RPMI7951 (cell line): ENCODE results near the gene ZFP64. TPM values are rescaled to one million over a fixed set of nuclear protein-coding genes. Genes with fewer than 3 reads are reported as not detected.
"Not testable (repeated sequence)": the region's sequence is repeated elsewhere in the genome, so short reads cannot be mapped to it uniquely, and the experiment has no call there.

Experiments
- DNase-seq: peaks from one replicate; pipeline ENCODE4 v3.0.0-alpha.2; 2012; ENCODE audit warnings: low read depth
- total RNA-seq: library from RNA; depleted of rRNA; stranded (reverse); fragments of >200 nt; shearing (Covaris generic); gene quantifications from 2 replicates; pipeline ENCODE4 v1.2.3, GENCODE V29; 2014

The ZFP64 gene
- total RNA-seq, 1 experiment from 2014 or later: 17.2 TPM

GRCh38 chr20:52204136-52204535, 12.6 kb upstream of the ZFP64 start:
- DNase-seq: peak; percentile 35

- no peak for DNase-seq
Observed at GRCh38 chr20:52201395-52201794, 9.8 kb upstream of the ZFP64 start.

- DNase-seq: no peak
Observed at GRCh38 chr20:52200870-52201269, 9.3 kb upstream of the ZFP64 start.

- no peak for DNase-seq
Observed at GRCh38 chr20:52196845-52197244, 5.3 kb upstream of the ZFP64 start.

- no peak for DNase-seq
Observed at GRCh38 chr20:52193886-52194545, 2.4 kb upstream of the ZFP64 start.

- no peak for DNase-seq
Observed at GRCh38 chr20:52193133-52193532, 1.6 kb upstream of the ZFP64 start.

GRCh38 chr20:52192719-52193007, 1.1 kb upstream of the ZFP64 start:
- DNase-seq: not testable (repeated sequence)

GRCh38 chr20:52191916-52192718, 538 bp upstream of the ZFP64 start:
- peak; percentile 40 for DNase-seq

- DNase-seq: peak; percentile 58
Observed at GRCh38 chr20:52190437-52191131, 995 bp downstream of the ZFP64 start.

GRCh38 chr20:52181766-52182165, 9.8 kb downstream of the ZFP64 start:
- DNase-seq: no peak

GRCh38 chr20:52180180-52180840, 11.3 kb downstream of the ZFP64 start:
- DNase-seq: no peak

GRCh38 chr20:52179331-52180179, 12.0 kb downstream of the ZFP64 start:
- no peak for DNase-seq

GRCh38 chr20:52178691-52179090, 12.9 kb downstream of the ZFP64 start:
- no peak for DNase-seq

- no peak for DNase-seq
Observed at GRCh38 chr20:52175840-52176239, 15.7 kb downstream of the ZFP64 start.

GRCh38 chr20:52172392-52173047, 19.1 kb downstream of the ZFP64 start:
- DNase-seq: no peak

GRCh38 chr20:52171025-52171424, 20.6 kb downstream of the ZFP64 start:
- no peak for DNase-seq

- no peak for DNase-seq
Observed at GRCh38 chr20:52168116-52168515, 23.5 kb downstream of the ZFP64 start.

- DNase-seq: no peak
Observed at GRCh38 chr20:52167232-52167840, 24.2 kb downstream of the ZFP64 start.

- no peak for DNase-seq
Observed at GRCh38 chr20:52166150-52166549, 25.4 kb downstream of the ZFP64 start.

GRCh38 chr20:52160621-52161204, 30.9 kb downstream of the ZFP64 start:
- DNase-seq: no peak
